Measurements from ENCODE around the gene FAM9C. TPM values are rescaled to one million over a fixed set of nuclear protein-coding genes. Genes with fewer than 3 reads are reported as not detected.

Gene FAM9C
- total RNA-seq, 6 donors from 2014 or later: 0.20 TPM; not detected in 5

DNA sequence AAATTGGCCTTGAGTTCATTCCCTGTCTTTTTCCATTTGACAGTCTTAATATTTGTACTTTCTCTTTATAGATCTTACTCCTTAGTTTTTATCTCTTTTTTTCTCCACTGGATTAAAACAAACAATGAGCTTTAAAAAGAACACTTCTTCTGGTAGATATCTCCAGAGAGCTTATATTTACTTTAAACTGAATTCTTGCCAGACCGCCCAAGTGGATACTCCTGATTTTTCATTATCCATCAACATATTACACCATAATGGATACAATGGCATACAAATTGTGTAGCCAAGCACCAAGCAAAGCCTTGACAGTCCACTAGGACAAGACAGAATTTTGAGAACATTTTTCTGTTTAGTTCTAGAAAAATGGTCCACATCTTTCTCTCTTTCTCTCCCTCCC lies 50.6 kb downstream of the FAM9C start:
- Histone ChIP-seq H3K36me3 (no peaks in the 10 kb centered on the region), H3K27ac (no peak overlapping the region), H3K9me3 (no peaks in the 10 kb centered on the region), H3K27me3 (no peaks in the 10 kb centered on the region), H3K4me3 (no peak overlapping the region), H3K4me1 (peaks cover 0 to 18% (median 11%) of the 10 kb centered on the region in 4 donors)
- WGBS, 2 donors: 6 to 46% methylated on average over 1 of the region's 1 CpG
- DNase-seq: no peak
- no peak for ATAC-seq (ENCODE audit: low FRiP score in 2 of 2)
- TF ChIP-seq POLR2AphosphoS5 (IDR thresholded peaks at IDR 0.05) (no peak), EP300 (IDR thresholded peaks at IDR 0.05) (no peak), POLR2A (IDR thresholded peaks at IDR 0.05) (no peak)
- TF ChIP-seq, protein P1, sequence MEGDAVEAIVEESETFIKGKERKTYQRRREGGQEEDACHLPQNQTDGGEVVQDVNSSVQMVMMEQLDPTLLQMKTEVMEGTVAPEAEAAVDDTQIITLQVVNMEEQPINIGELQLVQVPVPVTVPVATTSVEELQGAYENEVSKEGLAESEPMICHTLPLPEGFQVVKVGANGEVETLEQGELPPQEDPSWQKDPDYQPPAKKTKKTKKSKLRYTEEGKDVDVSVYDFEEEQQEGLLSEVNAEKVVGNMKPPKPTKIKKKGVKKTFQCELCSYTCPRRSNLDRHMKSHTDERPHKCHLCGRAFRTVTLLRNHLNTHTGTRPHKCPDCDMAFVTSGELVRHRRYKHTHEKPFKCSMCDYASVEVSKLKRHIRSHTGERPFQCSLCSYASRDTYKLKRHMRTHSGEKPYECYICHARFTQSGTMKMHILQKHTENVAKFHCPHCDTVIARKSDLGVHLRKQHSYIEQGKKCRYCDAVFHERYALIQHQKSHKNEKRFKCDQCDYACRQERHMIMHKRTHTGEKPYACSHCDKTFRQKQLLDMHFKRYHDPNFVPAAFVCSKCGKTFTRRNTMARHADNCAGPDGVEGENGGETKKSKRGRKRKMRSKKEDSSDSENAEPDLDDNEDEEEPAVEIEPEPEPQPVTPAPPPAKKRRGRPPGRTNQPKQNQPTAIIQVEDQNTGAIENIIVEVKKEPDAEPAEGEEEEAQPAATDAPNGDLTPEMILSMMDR (IDR thresholded peaks at IDR 0.05): no peak

DNA sequence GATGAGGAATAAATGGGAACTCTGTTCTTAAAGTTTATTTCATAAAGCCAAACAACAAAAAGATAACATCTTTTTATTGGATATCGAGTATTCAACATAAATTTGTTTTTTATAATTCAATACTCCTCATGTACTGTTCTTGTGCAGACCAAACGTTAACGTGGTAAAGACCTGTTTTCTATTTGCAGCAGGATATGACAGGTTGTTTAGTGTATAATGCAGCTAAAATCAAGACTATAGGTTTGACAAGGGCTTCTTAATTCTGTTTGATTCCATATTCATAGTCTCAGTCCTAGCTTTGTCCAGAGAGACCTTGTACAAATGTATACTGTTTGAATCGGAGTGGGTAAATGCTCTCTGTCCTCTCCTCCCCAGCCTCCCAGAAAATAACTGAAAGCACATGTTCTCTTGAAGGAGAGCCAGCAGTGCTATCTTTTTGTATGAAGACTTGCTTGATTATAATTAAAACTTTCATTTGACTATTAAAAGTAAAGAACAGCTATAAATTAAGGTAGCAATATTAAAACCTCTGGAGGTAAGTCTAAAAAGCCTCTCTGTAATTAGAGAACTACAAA lies 51.8 kb downstream of the FAM9C start:
- H3K4me1 ChIP-seq: peaks cover 0 to 13% (median 5%) of the 10 kb centered on the region in 4 donors
- no peak overlapping the region for H3K27ac ChIP-seq
- TF ChIP-seq, protein P1 (IDR thresholded peaks at IDR 0.05): no peak
- TF ChIP-seq POLR2AphosphoS5 (IDR thresholded peaks at IDR 0.05): no peak
- no peak for TF ChIP-seq POLR2A (IDR thresholded peaks at IDR 0.05)
- TF ChIP-seq EP300 (IDR thresholded peaks at IDR 0.05): no peak
- no peaks in the 10 kb centered on the region for H3K36me3 ChIP-seq
- H3K9me3 ChIP-seq: no peaks in the 10 kb centered on the region
- ATAC-seq (ENCODE audit: low FRiP score in 2 of 2): no peak
- WGBS, 2 donors: 77 to 85% methylated on average over 4 of the region's 4 CpGs
- no peak for DNase-seq
- H3K4me3 ChIP-seq: no peak overlapping the region
- no peaks in the 10 kb centered on the region for H3K27me3 ChIP-seq

DNA sequence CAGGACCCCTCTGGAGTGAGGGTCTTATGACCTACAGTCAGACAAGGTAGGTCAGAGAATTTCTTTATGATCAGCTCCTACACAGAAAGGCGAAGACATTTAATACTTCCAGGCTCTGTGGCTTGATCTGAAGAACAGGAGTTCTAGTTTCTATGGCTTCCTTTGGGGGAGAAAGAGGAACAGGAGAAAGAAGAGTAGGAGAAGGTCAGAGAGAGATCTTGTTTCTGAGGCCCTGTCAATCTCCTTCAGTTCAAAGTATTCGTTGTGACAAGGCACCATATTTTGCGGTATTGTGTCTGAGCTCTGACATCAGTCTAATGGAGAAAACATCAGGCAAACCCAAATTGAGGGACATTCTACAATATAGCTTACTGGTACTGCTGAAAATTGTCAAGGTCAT lies 52.8 kb downstream of the FAM9C start:
- Histone ChIP-seq H3K4me3 (no peak overlapping the region), H3K4me1 (peaks cover 0 to 13% (median 3%) of the 10 kb centered on the region in 4 donors), H3K36me3 (no peaks in the 10 kb centered on the region), H3K27me3 (no peaks in the 10 kb centered on the region), H3K9me3 (no peaks in the 10 kb centered on the region), H3K27ac (no peak overlapping the region)
- TF ChIP-seq POLR2AphosphoS5 (IDR thresholded peaks at IDR 0.05) (no peak), EP300 (IDR thresholded peaks at IDR 0.05) (no peak), POLR2A (IDR thresholded peaks at IDR 0.05) (no peak)
- TF ChIP-seq, protein P1 (IDR thresholded peaks at IDR 0.05): no peak
- ATAC-seq (ENCODE audit: low FRiP score in 2 of 2) (no peak), DNase-seq (no peak)
- 82 to 90% methylated on average over 3 of the region's 3 CpGs for WGBS, 2 donors

DNA sequence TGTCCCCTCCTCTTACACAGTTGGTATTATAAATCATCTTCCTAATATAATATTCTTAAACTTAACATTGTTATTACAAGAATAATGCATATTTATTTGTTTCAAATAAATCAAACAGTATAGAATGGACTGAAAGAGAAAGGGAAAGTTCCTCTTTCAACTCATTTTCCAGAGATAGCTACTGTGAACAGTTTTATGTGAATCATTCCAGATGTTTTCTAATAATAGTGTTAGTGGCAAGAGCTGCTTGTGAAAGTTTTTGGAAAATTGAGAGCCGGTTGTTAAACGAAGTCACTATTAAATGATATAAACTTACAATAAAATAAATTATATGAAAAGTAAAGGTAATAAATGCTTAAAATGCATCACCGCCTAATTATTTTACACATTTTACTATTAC lies 55.0 kb downstream of the FAM9C start:
- no peak overlapping the region for H3K27ac ChIP-seq
- TF ChIP-seq EP300 (IDR thresholded peaks at IDR 0.05): no peak
- TF ChIP-seq, protein P1 (IDR thresholded peaks at IDR 0.05): no peak
- TF ChIP-seq POLR2A (IDR thresholded peaks at IDR 0.05): no peak
- no peak for TF ChIP-seq POLR2AphosphoS5 (IDR thresholded peaks at IDR 0.05)
- no peak overlapping the region for H3K4me3 ChIP-seq
- H3K36me3 ChIP-seq: no peaks in the 10 kb centered on the region
- no peaks in the 10 kb centered on the region for H3K27me3 ChIP-seq
- peaks cover 0 to 21% (median 10%) of the 10 kb centered on the region in 4 donors for H3K4me1 ChIP-seq
- DNase-seq (no peak), ATAC-seq (ENCODE audit: low FRiP score in 2 of 2) (no peak)
- WGBS, 2 donors: 72 to 81% methylated on average over 3 of the region's 3 CpGs
- H3K9me3 ChIP-seq: no peaks in the 10 kb centered on the region

DNA sequence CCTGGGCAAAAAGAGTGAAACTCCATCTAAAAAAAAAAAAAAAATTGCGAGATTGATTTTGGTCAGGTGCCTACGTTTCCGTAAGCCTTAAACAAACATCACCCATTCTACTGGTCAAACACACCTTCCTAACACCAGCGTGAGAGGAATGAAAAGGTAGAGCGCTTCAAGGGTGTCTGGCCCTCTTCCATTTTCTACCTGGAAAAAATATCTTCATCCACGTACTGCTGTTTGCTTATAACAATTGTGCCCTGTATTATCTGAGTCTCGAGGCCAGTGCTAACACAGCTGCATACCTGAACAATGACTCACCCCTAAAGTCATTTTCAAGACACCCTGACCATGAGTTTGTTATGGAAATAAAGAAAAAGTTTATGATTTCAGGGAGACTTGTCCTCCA lies 55.6 kb downstream of the FAM9C start:
- Histone ChIP-seq H3K27ac (no peak overlapping the region), H3K4me1 (peaks cover 0 to 19% (median 9%) of the 10 kb centered on the region in 4 donors), H3K9me3 (no peaks in the 10 kb centered on the region), H3K4me3 (no peak overlapping the region), H3K36me3 (no peaks in the 10 kb centered on the region), H3K27me3 (no peaks in the 10 kb centered on the region)
- 49 to 65% methylated on average over 7 of the region's 7 CpGs for WGBS, 2 donors
- no peak for TF ChIP-seq POLR2A (IDR thresholded peaks at IDR 0.05)
- TF ChIP-seq EP300 (IDR thresholded peaks at IDR 0.05): peak in 1 of 4 donors; percentile 40
- ATAC-seq (ENCODE audit: low FRiP score in 2 of 2): peak; percentile 52 to 91
- DNase-seq: peak in 1 of 2 donors; percentile 53
